Heart left ventricle (tissue), 16 donors: Measurements from ENCODE around the gene PIK3R1. TPM values are rescaled to one million over a fixed set of nuclear protein-coding genes. Genes with fewer than 3 reads are reported as not detected.

Source experiments
- ATAC-seq, 4 donors: fragments of 200-7000 bp; cut with Tn5 transposase; one replicate each; pipeline ENCODE4 v1.9.1; 2020 to 2022; ENCODE audit warnings: moderate library complexity in 4 of 4, mild to moderate bottlenecking in 3 of 4, moderate number of reproducible peaks in 1 of 4
- DNase-seq, 5 donors: peaks; one replicate each; pipeline ENCODE4 v3.0.0-alpha.2; 2020
- H3K27ac ChIP-seq, 12 donors: fragments of 200-600 bp; sonication (generic) in 4 of 12; one replicate each; pipeline versions ENCODE4 v1.5.0 to v1.8.0; 2016 to 2022; ENCODE audit warnings: mild to moderate bottlenecking in 2 of 12
- H3K27me3 ChIP-seq, 9 donors: fragments of 200-600 bp; sonication (generic) in 2 of 9; one replicate each; pipeline versions ENCODE4 v1.5.1 to v1.8.0; 2016 to 2022; ENCODE audit warnings: mild to moderate bottlenecking in 3 of 9
- H3K36me3 ChIP-seq, 9 donors: fragments of 200-600 bp; sonication (generic) in 2 of 9; one replicate each; pipeline versions ENCODE4 v1.5.0 to v1.8.0; 2018 to 2022; ENCODE audit warnings: mild to moderate bottlenecking in 2 of 9
- H3K4me1 ChIP-seq, 12 donors: fragments of 200-600 bp; sonication (generic) in 4 of 12; one replicate each; pipeline versions ENCODE4 v1.5.0 to v1.8.0; 2016 to 2022; ENCODE audit warnings: mild to moderate bottlenecking in 3 of 12
- H3K4me3 ChIP-seq, 12 donors: fragments of 200-600 bp; sonication (generic) in 4 of 12; one replicate each; pipeline versions ENCODE4 v1.5.0 to v1.8.0; 2017 to 2022; ENCODE audit warnings: mild to moderate bottlenecking in 9 of 12, moderate library complexity in 4 of 12
- H3K9me3 ChIP-seq, 12 donors: fragments of 200-600 bp; sonication (generic) in 4 of 12; one replicate each; pipeline versions ENCODE4 v1.5.0 to v1.8.0; 2016 to 2022; ENCODE audit warnings: mild to moderate bottlenecking in 1 of 12
- CTCF ChIP-seq, 12 donors: fragments of 200-600 bp; sonication (generic) in 4 of 12; IDR thresholded peaks; one replicate each; pipeline versions ENCODE4 v1.5.0 to v1.8.0; 2018 to 2022; ENCODE audit warnings: antibody characterized with exemption in 12 of 12, mild to moderate bottlenecking in 5 of 12
- POLR2A ChIP-seq, 2 donors: fragments of 450-650 bp; IDR thresholded peaks; one replicate each; pipeline ENCODE4 v1.6.1; 2017; ENCODE audit warnings: antibody characterized with exemption in 2 of 2, mild to moderate bottlenecking in 2 of 2, moderate library complexity in 2 of 2
- WGBS, 4 donors: extraction: QIAGEN DNeasy Blood & Tissue Kit in 2 of 4; methylation state at CpG; one replicate each; pipeline versions ENCODE4 v1.1.5 to v1.1.7; 2013 to 2018; 5-methylcytosine and 5-hydroxymethylcytosine counted together
- intact Hi-C, 10 donors: fragments of 100-400 bp; cut with DNase I; formaldehyde crosslinking; loops; one replicate each; pipeline versions ENCODE4 v1.11.1 to v1.14.2; 2022
- polyA plus RNA-seq, 2 donors: library from polyadenylated mRNA; stranded (reverse); fragments of 200-250 nt; gene quantifications; one replicate each; pipeline ENCODE4 v1.2.3, GENCODE V29; 2013
- total RNA-seq, 9 donors: library from RNA; depleted of rRNA in 2 of 9; stranded (reverse); fragments of >200 nt in 2 of 9; fragmentation: NEBNext Ultra II Directional in 3 of 9; extraction: Animal tissue kit (Norgen Biotek cat#: 25700) in 3 of 9; gene quantifications; one replicate each; pipeline versions ENCODE4 v1.1.0 to v1.2.4, GENCODE V29; 2016 to 2023
- donor health status: ischemic (EF 13 %, LVEDD 7.1; RV severe dilation, severe dysfunction).
- donor health status: healthy with polysubstance abuse.
- donor health status: DM: no; HTN: yes; CAD: no.
- donor health status: DM: no; HTN: no; CAD: no.
- donor health status: ischemic (EF 25% LVEDD 6.9; RV normal size, moderate dysfunction).
- donor health status: ischemic (EF 25% LVEDD 5.7; RV mildly dilated, moderate dysfunction).
- donor health status: healthy.
- donor health status: DM: yes; HTN: yes; CAD: no.
- donor health status: ischemic (EF 35%, LVEDD 5.7; RV mildly dilated, moderate dysfunction).
- donor health status: nonischemic (EF 11% LVEDD 7.7; RV severe dilation, severe dysfunction).
- donor health status: DM: yes; HTN: yes; CAD: no.
- donor health status: PGD.
- donor health status: ischemic (EF 29% LVEDD 5.4; RV normal size, mild dysfunction).
- donor health status: nonischemic (EF 23%, LVEDD 6.1; RV moderate dilation, normal function).

The PIK3R1 gene
- total and polyA plus RNA-seq, 11 donors, result 16.3 to 221 (median 102) TPM

GRCh38 chr5:68227532-68228160 lies 12.1 kb downstream of the PIK3R1 start:
- no peak for TF ChIP-seq CTCF (IDR thresholded peaks at IDR 0.05)
- no peak for TF ChIP-seq POLR2A (IDR thresholded peaks at IDR 0.05)
- intact Hi-C loops, result loop anchor here in 1 of 10 donors (10.0 kb wide), 1 partner anchor 413 kb away; no protein-coding TSS in a partner anchor
- peak overlapping the region in 7 of 12 donors; percentile 0 to 66 (median 12) for H3K27ac ChIP-seq

GRCh38 chr5:68229416-68229815 lies 13.9 kb downstream of the PIK3R1 start:
- peaks cover 10 to 99% (median 92%) of the 10 kb centered on the region in 12 donors for H3K4me1 ChIP-seq
- DNase-seq, result no peak
- H3K36me3 ChIP-seq, result peaks cover 0 to 42% (median 23%) of the 10 kb centered on the region in 9 donors
- intact Hi-C loops, result loop anchor here in 1 of 10 donors (10.0 kb wide), 1 partner anchor 415 kb away; no protein-coding TSS in a partner anchor
- WGBS, 4 donors, result 36 to 53% (median 43%) methylated on average over 4 of the region's 4 CpGs
- TF ChIP-seq POLR2A (IDR thresholded peaks at IDR 0.05) (no peak), CTCF (IDR thresholded peaks at IDR 0.05) (no peak)
- peak overlapping the region in 1 of 12 donors; percentile 14 for H3K27ac ChIP-seq
- no peaks in the 10 kb centered on the region for H3K27me3 ChIP-seq
- ATAC-seq, result no peak
- H3K9me3 ChIP-seq, result no peaks in the 10 kb centered on the region
- H3K4me3 ChIP-seq, result peak overlapping the region in 1 of 12 donors; percentile 10

More at GRCh38 chr5:68227532-68228160, 12.1 kb downstream of the PIK3R1 start:
- DNase-seq (no peak), ATAC-seq (no peak)
- peaks cover 0 to 42% (median 23%) of the 10 kb centered on the region in 9 donors for H3K36me3 ChIP-seq
- no peaks in the 10 kb centered on the region for H3K9me3 ChIP-seq
- H3K4me3 ChIP-seq, result no peak overlapping the region
- 58 to 70% (median 64%) methylated on average over 7 of the region's 7 CpGs for WGBS, 4 donors
- peaks cover 10 to 99% (median 92%) of the 10 kb centered on the region in 12 donors for H3K4me1 ChIP-seq
- H3K27me3 ChIP-seq, result no peaks in the 10 kb centered on the region

- Histone ChIP-seq H3K27me3 (no peaks in the 10 kb centered on the region), H3K4me3 (peak overlapping the region in 2 of 12 donors; percentile 0 to 8), H3K9me3 (no peaks in the 10 kb centered on the region), H3K4me1 (peaks cover 8 to 97% (median 85%) of the 10 kb centered on the region in 12 donors), H3K27ac (no peak overlapping the region), H3K36me3 (peaks cover 0 to 42% (median 23%) of the 10 kb centered on the region in 9 donors)
- intact Hi-C loops, result no loop called here
- no peak for ATAC-seq
- DNase-seq, result no peak
- WGBS, 4 donors, result 42 to 59% (median 51%) methylated on average over 1 of the region's 1 CpG
- TF ChIP-seq CTCF (IDR thresholded peaks at IDR 0.05) (no peak), POLR2A (IDR thresholded peaks at IDR 0.05) (no peak)
These were observed 14.7 kb downstream of the PIK3R1 start for GRCh38 chr5:68230285-68230684.

DNA sequence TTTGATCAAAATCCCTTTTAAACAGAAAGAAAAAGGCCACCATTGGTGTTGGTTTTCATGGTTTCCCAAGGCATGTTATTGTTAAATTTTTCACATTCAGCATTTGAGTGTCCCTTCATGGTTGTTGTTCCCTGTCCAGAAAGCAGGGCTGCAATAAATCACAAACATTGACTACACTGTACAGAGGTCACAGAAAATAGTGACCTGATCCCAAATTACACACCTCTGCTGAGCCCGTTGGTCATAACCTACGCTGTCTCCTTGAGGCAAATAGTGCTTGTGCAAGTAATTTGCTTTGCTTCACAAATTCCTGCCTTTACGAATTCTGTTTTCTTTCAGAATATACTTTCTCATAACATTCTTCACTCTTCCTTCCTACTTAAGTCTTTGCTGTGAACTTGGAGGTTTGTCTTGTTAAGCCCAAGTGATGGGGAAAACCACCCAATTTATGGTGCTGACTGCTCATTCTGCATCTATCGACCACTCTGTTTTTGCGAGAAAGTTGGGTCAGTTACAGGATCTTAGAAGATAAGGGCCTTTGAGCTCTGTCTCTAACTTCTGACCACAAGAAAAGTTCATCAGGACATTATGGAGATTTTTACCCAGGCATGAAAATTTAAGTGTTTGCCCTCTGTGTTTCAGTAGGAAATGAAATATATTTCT lies 16.0 kb downstream of the PIK3R1 start:
- Histone ChIP-seq H3K27ac (peak overlapping the region in 3 of 12 donors; percentile 18 to 21 (median 20)), H3K27me3 (no peaks in the 10 kb centered on the region), H3K36me3 (peaks cover 0 to 37% (median 18%) of the 10 kb centered on the region in 9 donors), H3K4me1 (peaks cover 4 to 91% (median 74%) of the 10 kb centered on the region in 12 donors), H3K4me3 (peak overlapping the region in 1 of 12 donors; percentile 7), H3K9me3 (no peaks in the 10 kb centered on the region)
- 67 to 71% (median 68%) methylated on average over 5 of the region's 5 CpGs for WGBS, 4 donors
- intact Hi-C loops, result no loop called here
- no peak for TF ChIP-seq CTCF (IDR thresholded peaks at IDR 0.05)
- no peak for TF ChIP-seq POLR2A (IDR thresholded peaks at IDR 0.05)
- DNase-seq (no peak), ATAC-seq (peak in 2 of 4 donors; percentile 41 to 49)
